K562 (cell line): ENCODE results near the gene NMRAL1. TPM values are rescaled to one million over a fixed set of nuclear protein-coding genes. Genes with fewer than 3 reads are reported as not detected.

Experiments
- CBFA2T3 ChIP-seq: fragments of 450-650 bp; IDR thresholded peaks from 2 replicates; pipeline ENCODE4 v1.6.1; 2017
- MEIS2 ChIP-seq: fragments of 450-650 bp; IDR thresholded peaks from 2 replicates; pipeline ENCODE4 v1.6.1; 2014; ENCODE audit warnings: mild to moderate bottlenecking; ENCODE audit not compliant: partially characterized antibody
- SMARCA5 ChIP-seq: fragments of 450-650 bp; IDR thresholded peaks from 2 replicates; pipeline ENCODE4 v1.6.1; 2016
- SREBF2 ChIP-seq: sonication (generic); formaldehyde crosslinking; IDR thresholded peaks from 2 replicates; pipeline ENCODE4 v1.4.0; 2020; ENCODE audit warnings: mild to moderate bottlenecking, missing genetic modification reagents
- ZNF431 ChIP-seq: sonication (generic); formaldehyde crosslinking; IDR thresholded peaks from 2 replicates; pipeline ENCODE4 v1.8.0; 2022; ENCODE audit warnings: mild to moderate bottlenecking, missing genetic modification reagents
- polyA plus RNA-seq, 8 experiments: library from polyadenylated mRNA; depleted of rRNA in 4 of 8; stranded (reverse) in 5 of 8; unstranded in 3 of 8; fragments of >200 nt; fragmentation: Nextera tagmentation in 2 of 8; fragmentation: Illumina TruSeq in 1 of 8; extraction: Ambion mirVana in 2 of 8; extraction: Trizol in 1 of 8; gene quantifications; 2 replicates each; pipeline versions ENCODE4 v1.2.1 to v1.2.3, GENCODE V29; 2011 to 2014; ENCODE audit warnings: inconsistent platforms in 1 of 8, missing spikeins in 1 of 8
- total RNA-seq, 7 experiments: library from RNA; depleted of rRNA in 6 of 7; stranded (reverse); fragments of >200 nt in 6 of 7; fragmentation: Illumina TruSeq in 2 of 7; extraction: Trizol in 2 of 7; gene quantifications; 2 replicates each; pipeline versions ENCODE4 v1.2.1 to v1.2.3, GENCODE V29; 2011 to 2021; ENCODE audit warnings: low replicate concordance in 1 of 7
- TF ChIP-seq, protein P1 (sequence below): fragments of 250-450 bp; sonication (Bioruptor Pico); IDR thresholded peaks from 2 replicates; pipeline ENCODE4 v1.4.0; 2020; ENCODE audit warnings: mild to moderate bottlenecking, moderate library complexity
- TF ChIP-seq, protein P2 (sequence below): IDR thresholded peaks from 2 replicates; pipeline ENCODE4 v1.6.1; 2012; ENCODE audit warnings: low read depth, low read length, improper control_type of control experiment, borderline replicate concordance
- TF ChIP-seq, protein P3 (sequence below): sonication (generic); formaldehyde crosslinking; IDR thresholded peaks from 2 replicates; pipeline ENCODE4 v1.8.1; 2023; ENCODE audit warnings: missing genetic modification reagents, mild to moderate bottlenecking, borderline replicate concordance

Gene NMRAL1
- total and polyA plus RNA-seq, 9 of the 15 experiments (the other 6 are each of a cell fraction or from before 2014, with no cell fraction given) = 6.3 to 116 (median 63.2) TPM

DNA sequence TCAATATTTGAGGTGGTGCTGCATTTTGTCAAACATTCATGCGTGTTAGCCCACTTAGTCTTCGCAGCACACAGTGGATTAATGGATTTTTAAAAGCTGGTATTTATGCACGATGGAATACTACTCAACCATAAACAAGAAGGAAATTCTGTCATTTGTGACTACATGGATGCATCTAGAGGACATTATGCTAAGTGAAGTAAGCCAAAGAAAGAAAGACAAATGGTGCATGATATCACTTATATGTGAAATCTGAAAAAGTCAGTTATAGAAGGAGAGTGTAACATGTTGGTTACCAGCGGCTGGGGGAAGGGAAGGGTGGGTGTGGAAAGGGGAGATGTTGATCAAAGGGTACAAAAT lies 24.8 kb upstream of the NMRAL1 start (continued):
- no peak for TF ChIP-seq SREBF2
- no peak for TF ChIP-seq ZNF431 (CRISPR knock-in tag)
- TF ChIP-seq, protein P1, sequence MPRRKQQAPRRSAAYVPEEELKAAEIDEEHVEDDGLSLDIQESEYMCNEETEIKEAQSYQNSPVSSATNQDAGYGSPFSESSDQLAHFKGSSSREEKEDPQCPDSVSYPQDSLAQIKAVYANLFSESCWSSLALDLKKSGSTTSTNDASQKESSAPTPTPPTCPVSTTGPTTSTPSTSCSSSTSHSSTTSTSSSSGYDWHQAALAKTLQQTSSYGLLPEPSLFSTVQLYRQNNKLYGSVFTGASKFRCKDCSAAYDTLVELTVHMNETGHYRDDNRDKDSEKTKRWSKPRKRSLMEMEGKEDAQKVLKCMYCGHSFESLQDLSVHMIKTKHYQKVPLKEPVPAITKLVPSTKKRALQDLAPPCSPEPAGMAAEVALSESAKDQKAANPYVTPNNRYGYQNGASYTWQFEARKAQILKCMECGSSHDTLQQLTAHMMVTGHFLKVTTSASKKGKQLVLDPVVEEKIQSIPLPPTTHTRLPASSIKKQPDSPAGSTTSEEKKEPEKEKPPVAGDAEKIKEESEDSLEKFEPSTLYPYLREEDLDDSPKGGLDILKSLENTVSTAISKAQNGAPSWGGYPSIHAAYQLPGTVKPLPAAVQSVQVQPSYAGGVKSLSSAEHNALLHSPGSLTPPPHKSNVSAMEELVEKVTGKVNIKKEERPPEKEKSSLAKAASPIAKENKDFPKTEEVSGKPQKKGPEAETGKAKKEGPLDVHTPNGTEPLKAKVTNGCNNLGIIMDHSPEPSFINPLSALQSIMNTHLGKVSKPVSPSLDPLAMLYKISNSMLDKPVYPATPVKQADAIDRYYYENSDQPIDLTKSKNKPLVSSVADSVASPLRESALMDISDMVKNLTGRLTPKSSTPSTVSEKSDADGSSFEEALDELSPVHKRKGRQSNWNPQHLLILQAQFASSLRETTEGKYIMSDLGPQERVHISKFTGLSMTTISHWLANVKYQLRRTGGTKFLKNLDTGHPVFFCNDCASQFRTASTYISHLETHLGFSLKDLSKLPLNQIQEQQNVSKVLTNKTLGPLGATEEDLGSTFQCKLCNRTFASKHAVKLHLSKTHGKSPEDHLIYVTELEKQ (CRISPR knock-in tag) = no peak
- TF ChIP-seq, protein P2, sequence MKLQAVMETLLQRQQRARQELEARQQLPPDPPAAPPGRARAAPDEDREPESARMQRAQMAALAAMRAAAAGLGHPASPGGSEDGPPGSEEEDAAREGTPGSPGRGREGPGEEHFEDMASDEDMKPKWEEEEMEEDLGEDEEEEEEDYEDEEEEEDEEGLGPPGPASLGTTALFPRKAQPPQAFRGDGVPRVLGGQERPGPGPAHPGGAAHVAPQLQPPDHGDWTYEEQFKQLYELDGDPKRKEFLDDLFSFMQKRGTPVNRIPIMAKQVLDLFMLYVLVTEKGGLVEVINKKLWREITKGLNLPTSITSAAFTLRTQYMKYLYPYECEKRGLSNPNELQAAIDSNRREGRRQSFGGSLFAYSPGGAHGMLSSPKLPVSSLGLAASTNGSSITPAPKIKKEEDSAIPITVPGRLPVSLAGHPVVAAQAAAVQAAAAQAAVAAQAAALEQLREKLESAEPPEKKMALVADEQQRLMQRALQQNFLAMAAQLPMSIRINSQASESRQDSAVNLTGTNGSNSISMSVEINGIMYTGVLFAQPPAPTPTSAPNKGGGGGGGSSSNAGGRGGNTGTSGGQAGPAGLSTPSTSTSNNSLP = no peak
- TF ChIP-seq SMARCA5 = no peak
- TF ChIP-seq CBFA2T3 = no peak
- TF ChIP-seq, protein P3, sequence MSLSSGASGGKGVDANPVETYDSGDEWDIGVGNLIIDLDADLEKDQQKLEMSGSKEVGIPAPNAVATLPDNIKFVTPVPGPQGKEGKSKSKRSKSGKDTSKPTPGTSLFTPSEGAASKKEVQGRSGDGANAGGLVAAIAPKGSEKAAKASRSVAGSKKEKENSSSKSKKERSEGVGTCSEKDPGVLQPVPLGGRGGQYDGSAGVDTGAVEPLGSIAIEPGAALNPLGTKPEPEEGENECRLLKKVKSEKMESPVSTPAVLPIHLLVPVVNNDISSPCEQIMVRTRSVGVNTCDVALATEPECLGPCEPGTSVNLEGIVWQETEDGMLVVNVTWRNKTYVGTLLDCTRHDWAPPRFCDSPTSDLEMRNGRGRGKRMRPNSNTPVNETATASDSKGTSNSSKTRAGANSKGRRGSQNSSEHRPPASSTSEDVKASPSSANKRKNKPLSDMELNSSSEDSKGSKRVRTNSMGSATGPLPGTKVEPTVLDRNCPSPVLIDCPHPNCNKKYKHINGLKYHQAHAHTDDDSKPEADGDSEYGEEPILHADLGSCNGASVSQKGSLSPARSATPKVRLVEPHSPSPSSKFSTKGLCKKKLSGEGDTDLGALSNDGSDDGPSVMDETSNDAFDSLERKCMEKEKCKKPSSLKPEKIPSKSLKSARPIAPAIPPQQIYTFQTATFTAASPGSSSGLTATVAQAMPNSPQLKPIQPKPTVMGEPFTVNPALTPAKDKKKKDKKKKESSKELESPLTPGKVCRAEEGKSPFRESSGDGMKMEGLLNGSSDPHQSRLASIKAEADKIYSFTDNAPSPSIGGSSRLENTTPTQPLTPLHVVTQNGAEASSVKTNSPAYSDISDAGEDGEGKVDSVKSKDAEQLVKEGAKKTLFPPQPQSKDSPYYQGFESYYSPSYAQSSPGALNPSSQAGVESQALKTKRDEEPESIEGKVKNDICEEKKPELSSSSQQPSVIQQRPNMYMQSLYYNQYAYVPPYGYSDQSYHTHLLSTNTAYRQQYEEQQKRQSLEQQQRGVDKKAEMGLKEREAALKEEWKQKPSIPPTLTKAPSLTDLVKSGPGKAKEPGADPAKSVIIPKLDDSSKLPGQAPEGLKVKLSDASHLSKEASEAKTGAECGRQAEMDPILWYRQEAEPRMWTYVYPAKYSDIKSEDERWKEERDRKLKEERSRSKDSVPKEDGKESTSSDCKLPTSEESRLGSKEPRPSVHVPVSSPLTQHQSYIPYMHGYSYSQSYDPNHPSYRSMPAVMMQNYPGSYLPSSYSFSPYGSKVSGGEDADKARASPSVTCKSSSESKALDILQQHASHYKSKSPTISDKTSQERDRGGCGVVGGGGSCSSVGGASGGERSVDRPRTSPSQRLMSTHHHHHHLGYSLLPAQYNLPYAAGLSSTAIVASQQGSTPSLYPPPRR = no peak
- no peak for TF ChIP-seq MEIS2
